Inferior parietal cortex (tissue), 1 donor: Measurements from ENCODE around the gene SLC36A3.
"Not testable (repeated sequence)": the region's sequence is repeated elsewhere in the genome, so short reads cannot be mapped to it uniquely, and the experiment has no call there.

Experiments used
- DNase-seq: peaks from one replicate; pipeline ENCODE4 v3.0.0-alpha.2; 2016; ENCODE audit errors: extremely low spot score

SLC36A3 gene

DNA sequence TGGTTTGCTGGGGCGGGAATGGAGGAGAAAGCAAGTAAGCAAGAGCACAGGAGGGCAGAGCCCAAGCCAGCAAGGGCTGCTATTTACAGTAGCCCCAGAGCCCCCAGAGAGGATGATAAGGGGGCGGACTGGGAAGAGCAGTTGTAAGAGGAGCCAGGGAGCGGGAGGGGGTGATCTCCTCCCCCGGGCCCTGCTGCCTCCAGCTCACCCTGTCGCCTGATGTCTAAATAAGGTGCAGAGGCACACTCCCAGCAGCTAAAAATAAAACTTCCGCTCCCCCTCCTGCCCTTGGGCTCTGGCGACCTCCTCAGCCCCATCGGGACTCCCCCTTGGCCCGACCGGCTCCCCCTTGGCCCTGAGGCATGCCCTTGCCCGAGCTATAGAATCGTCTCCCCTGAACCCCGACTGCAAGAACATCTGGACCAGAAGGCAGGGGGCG, 65.2 kb downstream of the SLC36A3 start:
- no peak for DNase-seq

DNA sequence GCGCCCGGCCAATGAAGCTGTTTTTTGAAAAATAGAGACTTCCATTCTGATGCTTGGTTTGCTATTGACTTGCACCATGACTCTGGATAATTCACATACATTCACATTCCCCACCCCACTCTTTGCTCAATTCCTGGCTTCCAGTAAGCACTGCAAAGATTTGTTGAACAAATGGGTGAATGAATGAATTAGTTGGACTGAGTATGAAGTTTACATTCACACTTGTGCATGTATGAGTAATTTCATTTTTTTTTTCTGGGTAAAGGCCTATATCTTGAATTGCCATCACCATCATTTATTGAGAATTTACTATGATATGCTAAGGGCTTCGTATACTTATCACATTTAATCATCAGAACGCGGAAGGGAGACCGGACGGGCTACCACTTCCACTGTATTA, 65.9 kb downstream of the SLC36A3 start:
- DNase-seq, result no peak

DNA sequence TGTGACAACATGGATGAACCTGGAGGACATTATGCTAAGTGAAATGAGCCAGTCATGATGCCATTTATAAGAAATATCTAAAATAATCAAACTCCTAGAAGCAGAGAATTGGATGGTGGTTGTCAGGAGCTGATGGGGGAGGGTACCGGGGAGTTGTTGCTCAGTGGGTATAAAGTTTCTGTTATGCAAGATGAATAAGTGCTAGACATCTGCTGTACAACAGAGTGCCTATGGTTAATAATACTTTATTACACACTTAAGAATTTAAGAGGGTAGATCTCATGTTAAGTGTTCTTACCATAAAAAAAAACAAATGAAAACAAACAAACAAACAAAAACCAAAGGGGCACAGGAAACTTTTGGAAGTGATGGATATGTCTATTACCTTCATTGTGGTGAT, 66.7 kb downstream of the SLC36A3 start:
- DNase-seq, result no peak

DNA sequence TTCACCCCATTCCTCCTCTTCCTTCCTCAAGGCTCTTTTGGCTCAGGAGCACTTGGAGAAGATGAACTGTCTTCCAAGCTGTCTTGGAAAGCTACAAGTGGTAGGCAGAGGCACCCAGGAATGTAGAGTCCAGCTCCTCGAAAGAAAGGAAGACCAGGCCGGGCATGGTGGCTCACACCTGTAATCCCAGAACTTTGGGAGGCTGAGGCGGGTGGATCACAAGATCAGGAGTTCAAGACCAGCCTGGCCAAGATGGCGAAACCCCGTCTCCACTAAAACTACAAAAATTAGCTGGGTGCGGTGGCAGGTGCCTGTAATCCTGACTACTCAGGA, 68.4 kb downstream of the SLC36A3 start:
- not testable (repeated sequence) for DNase-seq

DNA sequence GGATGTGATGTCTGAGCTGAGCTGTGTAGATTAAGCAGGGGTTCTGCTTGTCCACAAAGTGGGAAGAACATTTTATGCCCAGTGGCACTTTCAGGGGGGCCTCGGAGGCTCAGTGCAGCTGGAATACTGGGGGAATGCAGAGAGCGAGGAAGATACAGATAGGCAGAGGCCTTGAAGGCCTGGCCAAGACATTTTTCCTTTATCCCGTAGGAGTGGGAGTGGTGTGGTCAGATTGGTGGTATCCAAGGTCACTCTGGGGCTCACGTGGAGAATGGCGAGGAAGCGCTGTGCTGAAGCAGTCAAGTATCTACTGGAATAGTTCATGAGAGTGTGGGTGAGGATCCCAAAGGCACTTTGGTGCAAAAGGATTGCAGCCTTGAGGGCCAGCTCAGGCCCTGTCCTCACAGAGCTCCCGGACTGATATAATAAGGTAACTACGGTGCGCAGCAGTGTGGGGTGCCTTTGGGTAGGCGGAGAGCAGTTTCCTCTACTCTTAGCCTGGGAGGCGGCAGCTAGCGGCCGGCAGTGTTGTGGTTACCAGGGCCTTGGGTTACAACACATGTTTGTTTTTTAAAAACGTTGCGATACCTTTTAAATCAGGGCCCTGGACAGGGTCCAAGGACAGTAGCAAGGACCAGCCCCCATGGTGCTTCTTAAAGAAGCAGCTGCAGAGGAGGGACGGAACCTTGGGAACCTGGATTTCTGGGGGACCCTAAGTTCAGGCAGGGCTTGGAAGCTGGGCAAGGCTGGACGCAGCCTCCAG, 68.9 kb downstream of the SLC36A3 start:
- no peak for DNase-seq

DNA sequence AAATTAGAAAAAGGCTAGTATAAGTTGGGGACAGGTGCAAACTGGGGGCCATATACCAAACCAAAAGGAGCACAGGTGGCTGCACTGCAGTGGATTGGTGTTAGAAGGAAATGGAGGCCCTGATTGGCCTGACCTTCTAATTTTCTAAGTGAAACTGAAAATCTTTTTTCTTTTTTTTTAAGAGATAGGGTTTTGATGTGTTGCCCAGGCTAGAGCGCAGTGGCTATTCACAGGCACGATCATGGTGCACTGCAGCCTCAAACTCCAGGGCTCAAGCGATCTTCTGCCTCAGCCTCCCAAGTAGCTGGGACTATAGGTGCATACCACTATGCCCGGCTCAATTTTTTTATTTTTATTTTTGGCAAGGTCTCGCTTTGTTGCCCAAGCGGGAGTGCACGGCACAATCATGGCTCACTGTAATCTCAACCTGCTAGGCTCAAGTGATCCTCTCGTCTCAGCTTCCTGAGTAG, 69.9 kb downstream of the SLC36A3 start:
- DNase-seq, result no peak

DNA sequence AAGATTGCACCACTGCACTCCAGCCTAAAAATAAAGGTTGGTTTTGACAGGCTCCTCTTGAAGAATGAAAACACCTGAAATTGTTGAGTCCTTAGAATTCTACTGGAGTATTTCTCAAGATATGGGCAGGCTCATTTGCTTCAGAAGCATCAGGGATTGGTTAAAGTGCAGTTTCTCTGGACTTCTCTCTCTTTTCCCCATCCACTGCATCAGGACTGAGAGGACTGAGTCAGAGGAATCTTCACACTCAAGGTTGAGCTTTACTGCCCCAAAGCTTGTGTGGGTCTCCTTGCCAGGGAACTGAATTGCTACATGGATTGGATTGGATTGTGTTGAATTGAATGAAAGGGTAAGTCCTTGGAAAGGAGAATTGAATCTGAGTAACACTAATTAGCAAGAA, 72.2 kb downstream of the SLC36A3 start:
- no peak for DNase-seq

DNA sequence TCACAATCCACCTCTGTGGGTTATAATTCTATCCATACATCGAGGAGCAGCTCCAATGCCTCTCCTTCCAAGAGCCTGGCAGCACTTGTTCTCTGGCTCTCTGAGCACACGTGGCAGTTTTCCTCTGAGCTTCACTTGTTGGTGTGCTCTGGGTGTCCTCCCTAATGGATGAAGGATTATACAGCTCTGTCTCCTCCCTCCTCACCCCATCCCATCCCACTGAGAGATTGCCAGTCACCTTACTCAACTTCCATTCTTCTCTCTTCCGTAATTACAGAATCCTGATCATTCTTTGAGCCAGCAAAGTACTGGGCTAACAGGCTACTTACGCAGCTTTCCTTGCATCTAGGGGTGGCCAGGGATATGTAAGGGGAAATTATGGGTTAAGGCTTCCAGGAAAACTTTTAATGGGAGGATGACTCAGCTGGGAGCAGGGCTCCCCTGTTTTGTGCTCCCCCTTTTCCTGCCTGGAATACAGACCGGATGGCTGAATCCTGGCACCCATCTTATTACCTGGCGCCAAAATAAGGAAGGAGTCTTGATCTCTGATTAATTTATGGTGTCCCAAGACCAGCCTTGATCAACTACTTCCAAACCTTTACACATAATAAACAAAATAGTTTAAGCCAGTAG, 73.4 kb downstream of the SLC36A3 start:
- no peak for DNase-seq

DNA sequence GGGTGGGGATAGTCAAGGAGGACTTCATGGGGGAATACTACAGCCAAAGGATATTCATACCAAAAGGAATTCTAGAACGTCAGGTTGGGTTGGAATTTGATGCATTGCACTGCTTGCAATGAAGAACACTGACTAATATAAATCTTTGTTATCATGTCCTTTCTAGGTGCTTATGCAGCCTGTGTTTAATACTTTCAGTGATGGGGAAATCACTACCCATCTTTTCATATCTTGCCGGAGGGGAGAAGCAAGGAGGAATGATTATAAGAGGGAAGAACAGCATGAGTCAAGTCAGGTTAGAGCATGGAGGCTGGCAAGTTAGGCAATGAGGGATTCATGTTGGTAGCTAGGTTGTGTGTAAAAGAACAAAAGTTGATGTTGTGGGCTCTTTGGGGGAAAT, 74.6 kb downstream of the SLC36A3 start:
- no peak for DNase-seq

DNA sequence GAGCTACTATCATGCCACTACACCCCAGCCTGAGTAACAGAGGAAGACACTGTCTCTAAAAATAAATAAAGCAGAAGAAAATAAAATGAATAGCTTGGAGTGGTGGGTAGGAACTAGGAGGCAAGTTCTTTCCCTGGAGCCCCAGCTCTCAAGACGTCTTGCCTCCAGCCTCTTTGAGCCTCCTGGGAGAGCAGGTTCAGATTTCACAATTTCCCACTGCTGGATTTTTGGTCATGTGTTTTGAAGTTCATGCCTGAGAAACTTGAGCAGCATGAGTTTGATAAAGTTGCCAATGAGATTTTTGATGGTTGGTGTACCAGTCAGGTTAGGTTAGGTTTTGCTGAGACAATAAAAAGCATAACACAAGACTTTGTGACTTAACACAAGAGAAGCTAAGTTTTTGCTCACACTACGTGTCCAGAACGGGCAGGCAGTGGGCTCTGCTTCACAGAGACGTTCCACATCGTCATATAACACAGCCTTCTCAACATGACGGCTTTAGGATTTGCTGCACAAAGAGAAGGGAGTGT, 75.6 kb downstream of the SLC36A3 start:
- no peak for DNase-seq
